K562 (cell line): ENCODE measurements around the gene NANS. TPM values are rescaled to one million over a fixed set of nuclear protein-coding genes. Genes with fewer than 3 reads are reported as not detected.
A peak's percentile ranks its signal among the peaks of the same experiment; 100 is the strongest.

Source experiments
- ATAC-seq: fragments of 200-7000 bp; cut with Tn5 transposase; 3 replicates; pipeline ENCODE4 v1.9.1; 2020; ENCODE audit warnings: moderate library complexity
- BruUV-seq: library from RNA; stranded (reverse); fragments of 400-500 nt; replicated peaks from 2 replicates; lab custom pipeline; 2021; lab: Mats Ljungman, UMichigan
- CTCF ChIA-PET: fragments of 300-600 bp; formaldehyde crosslinking; extraction: SDS; loops from one replicate; lab custom pipeline; 2021; ENCODE audit warnings: low intra/inter-chr PET ratio; lab: Yijun Ruan, JAX
- POLR2A ChIA-PET: fragments of 300-600, 350-650 bp; sonication (Branson Sonifier 250); formaldehyde crosslinking; extraction: SDS; loops from one replicate; lab custom pipeline; 2021; ENCODE audit warnings: antibody characterized with exemption, inconsistent platforms; lab: Yijun Ruan, JAX
- DNase-seq, 4 experiments: peaks; one replicate each; pipeline versions ENCODE4 v3.0.0 to v3.0.0-alpha.2; 2011 to 2018; ENCODE audit warnings: low spot score in 3 of 4, mixed read lengths in 3 of 4; ENCODE audit errors: extremely low read depth in 1 of 4
- FAIRE-seq: peaks from 2 replicates; lab custom pipeline; 2011; peaks lifted over from hg19 to GRCh38; lab: Jason Lieb, UNC
- H2AFZ ChIP-seq: 2 replicates; pipeline ENCODE4 v1.6.0; 2011; ENCODE audit warnings: low read depth, low read length, control low read depth, inconsistent platforms
- H3K27ac ChIP-seq: fragments of 200-600 bp; 3 replicates; pipeline ENCODE4 v1.8.0; 2011; ENCODE audit warnings: low read depth, mild to moderate bottlenecking, control low read depth, inconsistent platforms, low read length, moderate library complexity, mixed read lengths; ENCODE audit errors: extremely low read depth
- H3K27me3 ChIP-seq, 2 experiments: fragments of 300-600 bp in 1 of 2; 2 replicates in 1 of 2; 3 replicates in 1 of 2; pipeline versions ENCODE4 v1.6.0 to v1.8.0; 2011; ENCODE audit warnings: inconsistent platforms in 2 of 2, low read length in 2 of 2, mild to moderate bottlenecking in 1 of 2, mixed read lengths in 1 of 2, moderate library complexity in 1 of 2; ENCODE audit not compliant: control insufficient read depth in 2 of 2, insufficient read depth in 2 of 2
- H3K36me3 ChIP-seq: fragments of 300-600 bp; 3 replicates; pipeline ENCODE4 v1.8.0; 2011; ENCODE audit warnings: mild to moderate bottlenecking, low read length, inconsistent platforms; ENCODE audit not compliant: control insufficient read depth, insufficient read depth
- H3K4me1 ChIP-seq, 2 experiments: fragments of 200-600 bp in 1 of 2; replicated peaks in 1 of 2; 2 replicates in 1 of 2; 3 replicates in 1 of 2; pipeline versions ENCODE4 v1.5.1 to v1.8.0; 2011; ENCODE audit warnings: inconsistent platforms in 2 of 2, low read length in 2 of 2, mild to moderate bottlenecking in 1 of 2, mixed read lengths in 1 of 2, moderate library complexity in 1 of 2; ENCODE audit not compliant: control insufficient read depth in 2 of 2, insufficient read depth in 2 of 2
- H3K4me2 ChIP-seq: 2 replicates; pipeline ENCODE4 v1.6.1; 2011; ENCODE audit warnings: low read length, control low read depth, inconsistent platforms, mixed read lengths; ENCODE audit not compliant: insufficient read depth
- H3K4me3 ChIP-seq: fragments of 200-600 bp; sonication (generic), shearing (Covaris generic); 2 replicates; pipeline ENCODE4 v1.5.1; 2016; ENCODE audit warnings: control low read depth, inconsistent platforms
- H3K79me2 ChIP-seq: fragments of 200-600 bp; 3 replicates; pipeline ENCODE4 v1.8.0; 2011; ENCODE audit warnings: low read length, inconsistent platforms; ENCODE audit not compliant: control insufficient read depth, insufficient read depth
- H3K9ac ChIP-seq, 2 experiments: 2 replicates each; pipeline versions ENCODE4 v1.6.0 to v1.6.1; 2011; ENCODE audit warnings: low read depth in 2 of 2, low read length in 2 of 2, control low read depth in 1 of 2, inconsistent platforms in 1 of 2, mild to moderate bottlenecking in 1 of 2, mixed read lengths in 1 of 2; ENCODE audit not compliant: insufficient read depth in 1 of 2
- H3K9me1 ChIP-seq: one replicate; pipeline ENCODE4 v1.6.0; 2011; ENCODE audit warnings: inconsistent platforms, mild to moderate bottlenecking, low read length, moderate library complexity; ENCODE audit not compliant: control insufficient read depth, insufficient read depth
- H3K9me3 ChIP-seq: replicated peaks from 2 replicates; pipeline ENCODE4 v1.5.1; 2011; ENCODE audit warnings: low read depth, low read length, inconsistent platforms; ENCODE audit not compliant: control insufficient read depth, insufficient read depth
- H4K20me1 ChIP-seq: replicated peaks from 2 replicates; pipeline ENCODE4 v1.6.1; 2011; ENCODE audit warnings: low read length, inconsistent platforms, mixed read lengths; ENCODE audit not compliant: control insufficient read depth, insufficient read depth
- EGR1 ChIP-seq: fragments of 450-650 bp; conservative IDR thresholded peaks from 2 replicates; pipeline ENCODE4 v1.6.1; 2017; ENCODE audit warnings: mild to moderate bottlenecking
- ETV1 ChIP-seq: fragments of 450-650 bp; conservative IDR thresholded peaks from 2 replicates; pipeline ENCODE4 v1.6.1; 2016; ENCODE audit warnings: missing genetic modification characterization, control low read depth, low read depth, missing compliant biosample characterization
- RAD51 ChIP-seq: fragments of 450-650 bp; IDR thresholded peaks from 2 replicates; pipeline ENCODE4 v1.7.1; 2016; ENCODE audit warnings: low read depth, mild to moderate bottlenecking, borderline replicate concordance
- SAP30 ChIP-seq: fragments of 200-600 bp; sonication (generic); IDR thresholded peaks from 2 replicates; pipeline ENCODE4 v1.6.1; 2012; ENCODE audit warnings: borderline replicate concordance, low read depth, mild to moderate bottlenecking, moderate library complexity, low read length, control low read depth, inconsistent platforms; ENCODE audit not compliant: insufficient read depth, poor library complexity, severe bottlenecking
- SRSF7 ChIP-seq: fragments of 200-400 bp; formaldehyde crosslinking; optimal IDR thresholded peaks from 2 replicates; pipeline ENCODE3; 2017; ENCODE audit warnings: mild to moderate bottlenecking, low read depth, low read length
- WGBS: fragments of 100-300 bp; shearing (Covaris generic); methylation state at CpG from one replicate; pipeline ENCODE4 v1.1.6; 2016; ENCODE audit warnings: low coverage, mixed read lengths; ENCODE audit not compliant: insufficient coverage; ENCODE audit errors: missing lambda C conversion rate; 5-methylcytosine and 5-hydroxymethylcytosine counted together
- in situ Hi-C: fragments of 300-500 bp; cut with MboI; formaldehyde crosslinking; loops from 4 replicates; pipeline ENCODE4 v1.15.0; 2018; ENCODE audit warnings: inconsistent platforms, mixed read lengths
- intact Hi-C: fragments of 100-400 bp; cut with micrococcal nuclease; formaldehyde crosslinking; loops from 2 replicates; pipeline ENCODE4 v1.14.2; 2022
- polyA plus RNA-seq, 8 experiments: library from polyadenylated mRNA; depleted of rRNA in 4 of 8; stranded (reverse) in 5 of 8; unstranded in 3 of 8; fragments of >200 nt; fragmentation: Nextera tagmentation in 2 of 8; fragmentation: Illumina TruSeq in 1 of 8; extraction: Ambion mirVana in 2 of 8; extraction: Trizol in 1 of 8; gene quantifications; 2 replicates each; pipeline versions ENCODE4 v1.2.1 to v1.2.3, GENCODE V29; 2011 to 2014; ENCODE audit warnings: inconsistent platforms in 1 of 8, missing spikeins in 1 of 8
- total RNA-seq, 7 experiments: library from RNA; depleted of rRNA in 6 of 7; stranded (reverse); fragments of >200 nt in 6 of 7; fragmentation: Illumina TruSeq in 2 of 7; extraction: Trizol in 2 of 7; gene quantifications; 2 replicates each; pipeline versions ENCODE4 v1.2.1 to v1.2.3, GENCODE V29; 2011 to 2021; ENCODE audit warnings: low replicate concordance in 1 of 7
- TF ChIP-seq, protein P1 (sequence below): sonication (generic); formaldehyde crosslinking; IDR thresholded peaks from 2 replicates; pipeline ENCODE4 v1.8.0; 2022; ENCODE audit warnings: mild to moderate bottlenecking, missing genetic modification reagents, borderline replicate concordance
- TF ChIP-seq, protein P2 (sequence below): fragments of 200-800 bp; sonication (Bioruptor generic); IDR thresholded peaks from 2 replicates; pipeline ENCODE4 v1.6.1; 2017; ENCODE audit warnings: missing genetic modification characterization, missing compliant biosample characterization
- TF ChIP-seq, protein P3 (sequence below): sonication (generic); formaldehyde crosslinking; IDR thresholded peaks from 2 replicates; pipeline ENCODE4 v1.4.0; 2020; ENCODE audit warnings: mild to moderate bottlenecking, missing genetic modification reagents
- TF ChIP-seq, protein P4 (sequence below): IDR thresholded peaks from 2 replicates; pipeline ENCODE4 v1.6.1; 2011; ENCODE audit warnings: borderline replicate concordance, low read depth, mild to moderate bottlenecking, moderate library complexity, low read length; ENCODE audit not compliant: insufficient read depth, poor library complexity, severe bottlenecking

NANS gene
- total and polyA plus RNA-seq, 9 of the 15 experiments (the other 6 are each of a cell fraction or from before 2014, with no cell fraction given) = 37.1 to 181 (median 137) TPM

DNA sequence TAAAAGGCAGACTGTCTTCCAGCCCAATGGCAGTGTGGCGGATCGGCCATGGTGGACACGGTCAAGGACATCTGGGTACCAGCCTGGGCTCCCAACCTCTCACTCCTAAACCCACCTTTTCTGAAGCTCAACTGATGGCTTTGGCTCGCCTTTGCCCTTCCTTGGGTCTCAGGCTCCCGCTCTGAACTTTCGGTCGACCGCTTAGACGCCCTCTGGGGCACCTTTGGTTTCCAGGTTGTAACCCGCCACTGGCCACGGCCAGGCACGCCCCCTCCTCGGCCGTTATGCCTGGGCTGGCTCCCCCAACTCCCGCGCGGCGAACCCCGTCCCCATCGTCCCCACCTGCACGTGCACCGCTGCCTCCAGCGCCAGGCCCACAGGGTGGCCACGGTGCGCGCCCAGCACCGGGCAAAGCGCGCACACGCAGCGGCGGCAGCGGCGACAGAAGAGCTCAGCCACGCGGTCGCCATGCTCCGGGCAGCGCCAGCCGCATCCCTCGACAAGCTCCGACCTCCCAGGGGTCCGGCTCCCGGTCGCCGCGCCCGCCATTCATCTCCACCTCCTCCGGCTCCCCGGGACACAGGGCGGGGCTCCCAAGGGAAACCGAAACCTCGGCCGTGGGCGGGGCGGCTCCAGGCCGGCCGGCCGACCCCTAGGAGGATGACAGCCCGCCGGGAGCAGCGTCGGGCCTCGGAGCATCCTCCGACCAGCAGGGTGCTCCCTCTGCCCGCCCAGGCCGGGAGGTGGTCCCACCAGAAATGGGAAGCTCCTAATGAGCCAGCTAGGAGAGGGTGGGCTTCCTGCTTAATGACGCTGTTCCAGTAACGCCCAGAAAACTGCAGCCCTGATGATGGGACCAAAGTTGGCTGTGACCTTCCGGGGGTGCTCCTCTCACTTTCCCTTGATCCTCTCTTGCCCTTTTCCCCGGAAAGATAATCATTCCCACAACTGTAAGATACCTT, 62.4 kb downstream of the NANS start, which contains the start of gene TRIM14:
Gene TRIM14 (minus strand): TSS at position 583 of the 962 bp plus-strand sequence. CDS start 34 bp downstream, at position 549.
- H3K9ac ChIP-seq = peak within 1 kb of the TSS; percentile 71 to 96
- H3K9me1 ChIP-seq = no peaks in the 10 kb centered on the region
- ChIA-PET CTCF (interaction anchor here (0.6 to 1.8 kb wide), 4 partner anchors 20 to 145 kb away, joined by 3 to 8 read pairs (median 3); partner anchors contain the start of gene CORO2A), POLR2A (interaction anchor here (0.6 to 1.1 kb wide), 6 partner anchors 9 to 24 kb away, joined by 3 to 4 read pairs (median 3); no protein-coding TSS in a partner anchor)
- H3K36me3 ChIP-seq = peaks cover 18% of the 10 kb centered on the region; the same call in 1 of the 3 replicates
- peak within 1 kb of the TSS; percentile 97 for H3K4me2 ChIP-seq
- peak; percentile 83 to 91 (median 88) for DNase-seq
- in situ Hi-C loops (loop anchor here (5.0 kb wide), 2 partner anchors 88 to 143 kb away; no protein-coding TSS in a partner anchor), intact Hi-C loops (loop anchor here (1.0 to 2.0 kb wide), 4 partner anchors 74 to 197 kb away; partner anchors contain the start of genes CORO2A and TRMO)
- H3K4me1 ChIP-seq = peaks cover 14 to 22% of the 10 kb centered on the region in 2 experiments; a peak in 4 of 5 replicates
- no TSS peak for BruUV-seq
- no peaks in the 10 kb centered on the region for H4K20me1 ChIP-seq
- H3K79me2 ChIP-seq = peaks cover 27% of the 10 kb centered on the region
- peak within 1 kb of the TSS; percentile 97 for H2AFZ ChIP-seq
- H3K9me3 ChIP-seq = no peaks in the 10 kb centered on the region
- no peaks in the 10 kb centered on the region for H3K27me3 ChIP-seq
- ATAC-seq = peak; percentile 87
- peak; percentile 51 for FAIRE-seq
- peak within 1 kb of the TSS; percentile 67 for H3K27ac ChIP-seq
- H3K4me3 ChIP-seq = peak within 1 kb of the TSS; percentile 76
- 1% methylated on average over 71 of the region's 71 CpGs for WGBS
- TF ChIP-seq, protein P1, sequence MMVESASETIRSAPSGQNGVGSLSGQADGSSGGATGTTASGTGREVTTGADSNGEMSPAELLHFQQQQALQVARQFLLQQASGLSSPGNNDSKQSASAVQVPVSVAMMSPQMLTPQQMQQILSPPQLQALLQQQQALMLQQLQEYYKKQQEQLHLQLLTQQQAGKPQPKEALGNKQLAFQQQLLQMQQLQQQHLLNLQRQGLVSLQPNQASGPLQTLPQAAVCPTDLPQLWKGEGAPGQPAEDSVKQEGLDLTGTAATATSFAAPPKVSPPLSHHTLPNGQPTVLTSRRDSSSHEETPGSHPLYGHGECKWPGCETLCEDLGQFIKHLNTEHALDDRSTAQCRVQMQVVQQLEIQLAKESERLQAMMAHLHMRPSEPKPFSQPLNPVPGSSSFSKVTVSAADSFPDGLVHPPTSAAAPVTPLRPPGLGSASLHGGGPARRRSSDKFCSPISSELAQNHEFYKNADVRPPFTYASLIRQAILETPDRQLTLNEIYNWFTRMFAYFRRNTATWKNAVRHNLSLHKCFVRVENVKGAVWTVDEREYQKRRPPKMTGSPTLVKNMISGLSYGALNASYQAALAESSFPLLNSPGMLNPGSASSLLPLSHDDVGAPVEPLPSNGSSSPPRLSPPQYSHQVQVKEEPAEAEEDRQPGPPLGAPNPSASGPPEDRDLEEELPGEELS (CRISPR knock-in tag) = peak; percentile 86
- TF ChIP-seq ETV1 (tag) (no peak), RAD51 (no peak), SRSF7 (no peak), SAP30 (peak; percentile 92), EGR1 (peak; percentile 57; the same call in 1 of the 2 replicates)
- TF ChIP-seq, protein P2, sequence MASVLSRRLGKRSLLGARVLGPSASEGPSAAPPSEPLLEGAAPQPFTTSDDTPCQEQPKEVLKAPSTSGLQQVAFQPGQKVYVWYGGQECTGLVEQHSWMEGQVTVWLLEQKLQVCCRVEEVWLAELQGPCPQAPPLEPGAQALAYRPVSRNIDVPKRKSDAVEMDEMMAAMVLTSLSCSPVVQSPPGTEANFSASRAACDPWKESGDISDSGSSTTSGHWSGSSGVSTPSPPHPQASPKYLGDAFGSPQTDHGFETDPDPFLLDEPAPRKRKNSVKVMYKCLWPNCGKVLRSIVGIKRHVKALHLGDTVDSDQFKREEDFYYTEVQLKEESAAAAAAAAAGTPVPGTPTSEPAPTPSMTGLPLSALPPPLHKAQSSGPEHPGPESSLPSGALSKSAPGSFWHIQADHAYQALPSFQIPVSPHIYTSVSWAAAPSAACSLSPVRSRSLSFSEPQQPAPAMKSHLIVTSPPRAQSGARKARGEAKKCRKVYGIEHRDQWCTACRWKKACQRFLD (CRISPR knock-in tag) = 0 out of 2 replicates have a peak, but pooled peaks have one; percentile 48
- TF ChIP-seq, protein P3, sequence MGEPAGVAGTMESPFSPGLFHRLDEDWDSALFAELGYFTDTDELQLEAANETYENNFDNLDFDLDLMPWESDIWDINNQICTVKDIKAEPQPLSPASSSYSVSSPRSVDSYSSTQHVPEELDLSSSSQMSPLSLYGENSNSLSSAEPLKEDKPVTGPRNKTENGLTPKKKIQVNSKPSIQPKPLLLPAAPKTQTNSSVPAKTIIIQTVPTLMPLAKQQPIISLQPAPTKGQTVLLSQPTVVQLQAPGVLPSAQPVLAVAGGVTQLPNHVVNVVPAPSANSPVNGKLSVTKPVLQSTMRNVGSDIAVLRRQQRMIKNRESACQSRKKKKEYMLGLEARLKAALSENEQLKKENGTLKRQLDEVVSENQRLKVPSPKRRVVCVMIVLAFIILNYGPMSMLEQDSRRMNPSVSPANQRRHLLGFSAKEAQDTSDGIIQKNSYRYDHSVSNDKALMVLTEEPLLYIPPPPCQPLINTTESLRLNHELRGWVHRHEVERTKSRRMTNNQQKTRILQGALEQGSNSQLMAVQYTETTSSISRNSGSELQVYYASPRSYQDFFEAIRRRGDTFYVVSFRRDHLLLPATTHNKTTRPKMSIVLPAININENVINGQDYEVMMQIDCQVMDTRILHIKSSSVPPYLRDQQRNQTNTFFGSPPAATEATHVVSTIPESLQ (CRISPR knock-in tag) = peak; percentile 89
- TF ChIP-seq, protein P4, sequence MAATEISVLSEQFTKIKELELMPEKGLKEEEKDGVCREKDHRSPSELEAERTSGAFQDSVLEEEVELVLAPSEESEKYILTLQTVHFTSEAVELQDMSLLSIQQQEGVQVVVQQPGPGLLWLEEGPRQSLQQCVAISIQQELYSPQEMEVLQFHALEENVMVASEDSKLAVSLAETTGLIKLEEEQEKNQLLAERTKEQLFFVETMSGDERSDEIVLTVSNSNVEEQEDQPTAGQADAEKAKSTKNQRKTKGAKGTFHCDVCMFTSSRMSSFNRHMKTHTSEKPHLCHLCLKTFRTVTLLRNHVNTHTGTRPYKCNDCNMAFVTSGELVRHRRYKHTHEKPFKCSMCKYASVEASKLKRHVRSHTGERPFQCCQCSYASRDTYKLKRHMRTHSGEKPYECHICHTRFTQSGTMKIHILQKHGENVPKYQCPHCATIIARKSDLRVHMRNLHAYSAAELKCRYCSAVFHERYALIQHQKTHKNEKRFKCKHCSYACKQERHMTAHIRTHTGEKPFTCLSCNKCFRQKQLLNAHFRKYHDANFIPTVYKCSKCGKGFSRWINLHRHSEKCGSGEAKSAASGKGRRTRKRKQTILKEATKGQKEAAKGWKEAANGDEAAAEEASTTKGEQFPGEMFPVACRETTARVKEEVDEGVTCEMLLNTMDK = peak; percentile 54
